DOHH2 (cell line): ENCODE measurements around the gene PTPN3.
A peak's percentile ranks its signal among the peaks of the same experiment; 100 is the strongest.

Source experiments
- H3F3A ChIP-seq: fragments of 200-600 bp; sonication (generic), shearing (Covaris generic); 2 replicates; pipeline ENCODE4 v1.6.0; 2016; ENCODE audit warnings: antibody characterized with exemption, mild to moderate bottlenecking; ENCODE audit not compliant: control insufficient read depth, insufficient read depth
- H3K27ac ChIP-seq: fragments of 200-600 bp; sonication (generic); 2 replicates; pipeline ENCODE4 v1.5.1; 2014; ENCODE audit warnings: low read depth, mild to moderate bottlenecking, low read length, moderate library complexity
- H3K27me3 ChIP-seq: fragments of 200-600 bp; sonication (generic); 2 replicates; pipeline ENCODE4 v1.6.1; 2014; ENCODE audit warnings: mild to moderate bottlenecking, low read length, mixed read lengths; ENCODE audit not compliant: control insufficient read depth
- H3K36me3 ChIP-seq: fragments of 200-600 bp; sonication (generic); 2 replicates; pipeline ENCODE4 v1.6.1; 2014; ENCODE audit warnings: mild to moderate bottlenecking, low read length, moderate library complexity, mixed read lengths; ENCODE audit not compliant: control insufficient read depth
- H3K4me1 ChIP-seq: fragments of 200-600 bp; sonication (generic); 2 replicates; pipeline ENCODE4 v1.6.1; 2014; ENCODE audit warnings: mild to moderate bottlenecking, low read length, mixed read lengths; ENCODE audit not compliant: control insufficient read depth
- H3K4me2 ChIP-seq: fragments of 200-600 bp; sonication (generic); 2 replicates; pipeline ENCODE4 v1.6.0; 2014; ENCODE audit warnings: mild to moderate bottlenecking, low read length, moderate library complexity
- H3K4me3 ChIP-seq: fragments of 200-600 bp; sonication (generic); 2 replicates; pipeline ENCODE4 v1.5.1; 2014; ENCODE audit warnings: mild to moderate bottlenecking, low read length, mixed read lengths
- H3K79me2 ChIP-seq: fragments of 200-600 bp; sonication (generic); 2 replicates; pipeline ENCODE4 v1.6.1; 2014; ENCODE audit warnings: mild to moderate bottlenecking, low read length, mixed read lengths; ENCODE audit not compliant: control insufficient read depth
- H3K9me2 ChIP-seq: fragments of 200-600 bp; sonication (generic); replicated peaks from 2 replicates; pipeline ENCODE4 v1.6.1; 2014; ENCODE audit warnings: mild to moderate bottlenecking, low read length, mixed read lengths; ENCODE audit not compliant: control insufficient read depth
- H3K9me3 ChIP-seq: fragments of 200-600 bp; sonication (generic); 2 replicates; pipeline ENCODE4 v1.6.1; 2014; ENCODE audit warnings: antibody characterized with exemption, low read length, mixed read lengths; ENCODE audit not compliant: control insufficient read depth, insufficient read depth
- H4K20me1 ChIP-seq: fragments of 200-600 bp; sonication (generic); 2 replicates; pipeline ENCODE4 v1.6.0; 2014; ENCODE audit warnings: low read depth, mild to moderate bottlenecking, antibody characterized with exemption, low read length, moderate library complexity; ENCODE audit not compliant: control insufficient read depth, insufficient read depth
- EZH2phosphoT487 ChIP-seq: fragments of 200-600 bp; sonication (generic); IDR thresholded peaks from 2 replicates; pipeline ENCODE4 v1.6.1; 2017; ENCODE audit warnings: borderline replicate concordance, mild to moderate bottlenecking, antibody characterized with exemption, low read length, moderate library complexity, mixed read lengths
- TF ChIP-seq, protein P1 (sequence below): fragments of 200-600 bp; sonication (generic); IDR thresholded peaks from one replicate; pipeline ENCODE4 v1.5.1; 2014; ENCODE audit warnings: antibody characterized with exemption, mild to moderate bottlenecking, low read depth, low read length; ENCODE audit not compliant: poor library complexity, severe bottlenecking

The PTPN3 gene

DNA sequence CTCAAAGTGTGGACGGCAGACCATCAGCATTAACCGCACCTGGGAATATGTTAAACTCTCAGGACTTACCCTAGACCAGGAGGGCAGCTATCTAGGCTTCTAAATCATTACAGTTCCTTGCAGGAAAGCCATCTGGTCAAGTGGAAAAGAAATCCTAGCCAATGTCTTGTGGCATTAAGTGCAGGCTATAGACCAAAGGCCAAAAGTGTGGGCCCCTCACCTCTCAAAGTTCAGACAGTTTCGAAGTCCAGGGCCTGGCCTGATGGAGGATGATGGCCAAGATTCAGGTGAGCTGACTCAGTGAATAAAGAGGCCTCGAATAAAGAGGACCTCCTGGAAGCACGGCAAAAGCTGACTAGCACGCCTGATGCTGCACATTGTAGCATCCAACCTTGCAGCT, 24.0 kb upstream of the PTPN3 start:
- no peaks in the 10 kb centered on the region for H3K9me2 ChIP-seq
- H3K9me3 ChIP-seq: no peaks in the 10 kb centered on the region
- no peak overlapping the region for H3K4me2 ChIP-seq
- H3K36me3 ChIP-seq: no peaks in the 10 kb centered on the region
- TF ChIP-seq, protein P1, sequence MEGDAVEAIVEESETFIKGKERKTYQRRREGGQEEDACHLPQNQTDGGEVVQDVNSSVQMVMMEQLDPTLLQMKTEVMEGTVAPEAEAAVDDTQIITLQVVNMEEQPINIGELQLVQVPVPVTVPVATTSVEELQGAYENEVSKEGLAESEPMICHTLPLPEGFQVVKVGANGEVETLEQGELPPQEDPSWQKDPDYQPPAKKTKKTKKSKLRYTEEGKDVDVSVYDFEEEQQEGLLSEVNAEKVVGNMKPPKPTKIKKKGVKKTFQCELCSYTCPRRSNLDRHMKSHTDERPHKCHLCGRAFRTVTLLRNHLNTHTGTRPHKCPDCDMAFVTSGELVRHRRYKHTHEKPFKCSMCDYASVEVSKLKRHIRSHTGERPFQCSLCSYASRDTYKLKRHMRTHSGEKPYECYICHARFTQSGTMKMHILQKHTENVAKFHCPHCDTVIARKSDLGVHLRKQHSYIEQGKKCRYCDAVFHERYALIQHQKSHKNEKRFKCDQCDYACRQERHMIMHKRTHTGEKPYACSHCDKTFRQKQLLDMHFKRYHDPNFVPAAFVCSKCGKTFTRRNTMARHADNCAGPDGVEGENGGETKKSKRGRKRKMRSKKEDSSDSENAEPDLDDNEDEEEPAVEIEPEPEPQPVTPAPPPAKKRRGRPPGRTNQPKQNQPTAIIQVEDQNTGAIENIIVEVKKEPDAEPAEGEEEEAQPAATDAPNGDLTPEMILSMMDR: no peak
- TF ChIP-seq EZH2phosphoT487: no peak
- H3K4me3 ChIP-seq: no peak overlapping the region
- H4K20me1 ChIP-seq: no peaks in the 10 kb centered on the region
- H3K27ac ChIP-seq: no peak overlapping the region
- no peaks in the 10 kb centered on the region for H3F3A ChIP-seq
- no peaks in the 10 kb centered on the region for H3K79me2 ChIP-seq
- H3K4me1 ChIP-seq: no peaks in the 10 kb centered on the region
- H3K27me3 ChIP-seq: no peaks in the 10 kb centered on the region

DNA sequence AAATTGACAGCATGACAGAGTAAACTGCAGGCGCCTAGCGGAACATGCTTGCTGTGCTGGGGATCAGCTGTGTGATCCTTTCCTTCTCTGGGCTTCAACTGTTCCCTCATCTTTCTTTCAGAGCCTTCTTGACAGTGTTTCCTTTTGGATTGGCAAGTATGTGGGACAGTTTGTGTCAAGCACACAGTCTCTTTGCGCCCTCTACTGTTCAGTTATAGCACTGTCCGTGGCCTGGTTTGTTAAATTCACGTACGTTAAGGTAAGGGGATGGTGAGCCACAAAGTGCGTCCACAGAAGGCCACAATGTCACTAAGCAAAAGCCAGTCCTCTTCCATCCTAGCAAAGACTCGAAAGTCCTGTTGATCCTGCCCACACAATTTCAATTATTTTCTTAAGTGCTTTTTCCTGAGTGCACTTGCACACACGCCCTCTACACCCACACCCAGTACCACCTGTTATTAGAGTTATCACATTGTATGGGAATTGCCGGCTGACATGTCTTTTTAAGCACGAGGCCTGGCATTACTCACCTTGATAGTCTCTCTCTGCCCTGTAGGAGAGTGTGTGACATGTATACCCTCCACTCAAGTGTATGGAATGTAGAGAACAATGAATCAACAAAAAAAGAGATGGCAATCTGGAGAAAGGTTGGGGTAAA, 22.5 kb upstream of the PTPN3 start:
- H3K79me2 ChIP-seq: no peaks in the 10 kb centered on the region
- H3K4me1 ChIP-seq: no peaks in the 10 kb centered on the region
- no peaks in the 10 kb centered on the region for H3F3A ChIP-seq
- no peaks in the 10 kb centered on the region for H3K9me2 ChIP-seq
- H3K9me3 ChIP-seq: no peaks in the 10 kb centered on the region
- H3K4me2 ChIP-seq: no peak overlapping the region
- no peak overlapping the region for H3K27ac ChIP-seq
- no peaks in the 10 kb centered on the region for H3K27me3 ChIP-seq
- H4K20me1 ChIP-seq: no peaks in the 10 kb centered on the region
- TF ChIP-seq, protein P1: peak; percentile 95
- TF ChIP-seq EZH2phosphoT487: no peak
- no peaks in the 10 kb centered on the region for H3K36me3 ChIP-seq
- H3K4me3 ChIP-seq: no peak overlapping the region

DNA sequence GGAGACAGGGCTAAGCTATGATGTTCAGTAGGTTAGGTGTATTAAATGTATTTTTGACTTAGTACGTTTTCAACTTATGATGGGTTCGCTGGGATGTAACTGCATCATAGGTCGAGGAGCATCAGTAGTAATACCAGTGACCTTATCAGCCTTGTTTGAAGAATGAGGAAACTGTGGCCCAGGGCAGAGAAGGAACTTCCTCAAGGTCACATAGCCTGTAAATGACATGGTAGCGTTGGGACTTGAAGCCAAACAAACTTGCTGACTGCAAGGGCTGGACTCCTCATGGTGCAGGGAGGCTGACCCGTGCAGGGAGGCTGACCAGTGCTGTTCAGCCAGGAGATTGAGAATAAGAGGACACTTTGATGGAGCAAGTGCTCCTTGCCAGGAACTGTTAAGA, 21.3 kb upstream of the PTPN3 start:
- no peak overlapping the region for H3K27ac ChIP-seq
- no peaks in the 10 kb centered on the region for H3K27me3 ChIP-seq
- no peaks in the 10 kb centered on the region for H3F3A ChIP-seq
- no peak overlapping the region for H3K4me2 ChIP-seq
- no peaks in the 10 kb centered on the region for H3K36me3 ChIP-seq
- no peaks in the 10 kb centered on the region for H4K20me1 ChIP-seq
- no peaks in the 10 kb centered on the region for H3K9me2 ChIP-seq
- H3K4me1 ChIP-seq: no peaks in the 10 kb centered on the region
- H3K4me3 ChIP-seq: no peak overlapping the region
- H3K9me3 ChIP-seq: no peaks in the 10 kb centered on the region
- no peaks in the 10 kb centered on the region for H3K79me2 ChIP-seq
- TF ChIP-seq, protein P1: no peak
- TF ChIP-seq EZH2phosphoT487: no peak
